BE2C (cell line): ENCODE results near the gene FXYD5.

Experiments
- DNase-seq: peaks from one replicate; pipeline ENCODE4 v3.0.0-alpha.2; 2020
- H3K27me3 ChIP-seq: fragments of 250-450 bp; sonication (Bioruptor Pico); 2 replicates; pipeline ENCODE4 v1.5.1; 2020; ENCODE audit warnings: mild to moderate bottlenecking
- H3K36me3 ChIP-seq: fragments of 250-450 bp; sonication (Bioruptor Pico); 2 replicates; pipeline ENCODE4 v1.5.1; 2020; ENCODE audit warnings: mild to moderate bottlenecking
- H3K4me1 ChIP-seq: fragments of 250-450 bp; sonication (Bioruptor Pico); 2 replicates; pipeline ENCODE4 v1.5.1; 2020
- H3K4me3 ChIP-seq: 2 replicates; pipeline ENCODE4 v1.5.1; 2011; ENCODE audit warnings: low read depth, low read length
- H3K9me3 ChIP-seq: fragments of 250-450 bp; sonication (Bioruptor Pico); 2 replicates; pipeline ENCODE4 v1.5.1; 2020
- CTCF ChIP-seq: IDR thresholded peaks from 2 replicates; pipeline ENCODE4 v1.5.1; 2012; ENCODE audit warnings: mild to moderate bottlenecking, low read depth, low read length

The FXYD5 gene

GRCh38 chr19:35205733-35206323 lies 51.3 kb downstream of the FXYD5 start:
- no peak for DNase-seq
- H3K4me1 ChIP-seq, result no peaks in the 10 kb centered on the region

GRCh38 chr19:35206379-35206778 lies 51.8 kb downstream of the FXYD5 start:
- Histone ChIP-seq H3K9me3 (no peaks in the 10 kb centered on the region), H3K4me3 (no peak overlapping the region), H3K4me1 (no peaks in the 10 kb centered on the region), H3K36me3 (no peaks in the 10 kb centered on the region), H3K27me3 (peaks cover under 1% of the 10 kb centered on the region)
- DNase-seq, result no peak
- no peak for TF ChIP-seq CTCF

More at GRCh38 chr19:35205733-35206323, 51.3 kb downstream of the FXYD5 start:
- Histone ChIP-seq H3K36me3 (no peaks in the 10 kb centered on the region), H3K4me3 (no peak overlapping the region), H3K27me3 (peaks cover 4% of the 10 kb centered on the region), H3K9me3 (no peaks in the 10 kb centered on the region)
- no peak for TF ChIP-seq CTCF

- TF ChIP-seq CTCF, result no peak
- H3K36me3 ChIP-seq, result no peaks in the 10 kb centered on the region
- no peak overlapping the region for H3K4me3 ChIP-seq
- no peaks in the 10 kb centered on the region for H3K4me1 ChIP-seq
- no peak for DNase-seq
- no peaks in the 10 kb centered on the region for H3K27me3 ChIP-seq
- no peaks in the 10 kb centered on the region for H3K9me3 ChIP-seq
Measured at GRCh38 chr19:35206855-35207254, 52.3 kb downstream of the FXYD5 start.

- Histone ChIP-seq H3K9me3 (no peaks in the 10 kb centered on the region), H3K4me3 (no peak overlapping the region), H3K4me1 (no peaks in the 10 kb centered on the region), H3K27me3 (no peaks in the 10 kb centered on the region), H3K36me3 (no peaks in the 10 kb centered on the region)
- no peak for TF ChIP-seq CTCF
- no peak for DNase-seq
Measured at GRCh38 chr19:35207391-35207871, 52.9 kb downstream of the FXYD5 start.

GRCh38 chr19:35208121-35208520 lies 53.6 kb downstream of the FXYD5 start:
- no peaks in the 10 kb centered on the region for H3K4me1 ChIP-seq

More at GRCh38 chr19:35208121-35208520, 53.6 kb downstream of the FXYD5 start:
- no peaks in the 10 kb centered on the region for H3K27me3 ChIP-seq
- H3K4me3 ChIP-seq, result no peak overlapping the region
- DNase-seq, result no peak
- no peaks in the 10 kb centered on the region for H3K36me3 ChIP-seq
- TF ChIP-seq CTCF, result no peak
- H3K9me3 ChIP-seq, result no peaks in the 10 kb centered on the region
